H1 (cell line): ENCODE data around the gene CHTF8. TPM values are rescaled to one million over a fixed set of nuclear protein-coding genes. Genes with fewer than 3 reads are reported as not detected.

Experiments used
- ASH2L ChIP-seq: fragments of 200-600, 300-600 bp; sonication (generic); IDR thresholded peaks from one replicate; pipeline ENCODE4 v1.7.1; 2017; ENCODE audit warnings: low read length
- ATF3 ChIP-seq: IDR thresholded peaks from 2 replicates; pipeline ENCODE4 v1.6.1; 2011; ENCODE audit warnings: low read depth, mild to moderate bottlenecking, low read length; ENCODE audit not compliant: insufficient read depth
- BCL11A ChIP-seq, 2 experiments: IDR thresholded peaks; one replicate each; pipeline ENCODE4 v1.6.1; 2011; ENCODE audit warnings: low read depth in 2 of 2, low read length in 2 of 2, mild to moderate bottlenecking in 2 of 2
- BRCA1 ChIP-seq: IDR thresholded peaks from 2 replicates; pipeline ENCODE4 v1.6.1; 2012; ENCODE audit warnings: low read depth, low read length, improper control_type of control experiment
- CEBPB ChIP-seq: IDR thresholded peaks from 2 replicates; pipeline ENCODE4 v1.6.1; 2012; ENCODE audit warnings: low read depth, low read length
- CHD1 ChIP-seq: IDR thresholded peaks from 2 replicates; pipeline ENCODE4 v1.6.1; 2012; ENCODE audit warnings: low read depth, low read length, improper control_type of control experiment
- CHD2 ChIP-seq: IDR thresholded peaks from 2 replicates; pipeline ENCODE4 v1.6.1; 2012; ENCODE audit warnings: low read length, improper control_type of control experiment
- EGR1 ChIP-seq: IDR thresholded peaks from 2 replicates; pipeline ENCODE4 v1.6.1; 2011; ENCODE audit warnings: low read depth, low read length, borderline replicate concordance
- EP300 ChIP-seq, 2 experiments: IDR thresholded peaks; 1 replicate in 1 of 2; 2 replicates in 1 of 2; pipeline ENCODE4 v1.6.1; 2011 to 2012; ENCODE audit warnings: low read depth in 2 of 2, low read length in 2 of 2, mild to moderate bottlenecking in 2 of 2, borderline replicate concordance in 1 of 2, inconsistent platforms in 1 of 2, moderate library complexity in 1 of 2
- FOSL1 ChIP-seq: IDR thresholded peaks from 2 replicates; pipeline ENCODE4 v1.6.1; 2011; ENCODE audit warnings: mild to moderate bottlenecking, low read depth, low read length, moderate library complexity; ENCODE audit not compliant: insufficient read depth
- GABPA ChIP-seq: IDR thresholded peaks from 2 replicates; pipeline ENCODE4 v1.6.1; 2011; ENCODE audit warnings: mild to moderate bottlenecking, low read length, moderate library complexity, borderline replicate concordance; ENCODE audit not compliant: insufficient read depth
- GTF2F1 ChIP-seq: IDR thresholded peaks from 2 replicates; pipeline ENCODE4 v1.6.1; 2012; ENCODE audit warnings: low read depth, low read length, improper control_type of control experiment, borderline replicate concordance
- KDM4A ChIP-seq: IDR thresholded peaks from one replicate; pipeline ENCODE4 v1.7.1; 2012; ENCODE audit warnings: low read depth, mild to moderate bottlenecking, moderate library complexity, low read length, inconsistent platforms; ENCODE audit not compliant: severe bottlenecking
- NANOG ChIP-seq: IDR thresholded peaks from 2 replicates; pipeline ENCODE4 v1.6.1; 2011; ENCODE audit warnings: low read length, low read depth, mild to moderate bottlenecking, inconsistent platforms; ENCODE audit not compliant: insufficient read depth, poor library complexity, severe bottlenecking
- POLR2AphosphoS5 ChIP-seq: IDR thresholded peaks from 2 replicates; pipeline ENCODE4 v1.6.1; 2011; ENCODE audit warnings: low read depth, low read length
- RAD21 ChIP-seq, 2 experiments: IDR thresholded peaks in 1 of 2; conservative IDR thresholded peaks in 1 of 2; 2 replicates each; pipeline ENCODE4 v1.6.1; 2011; ENCODE audit warnings: low read depth in 2 of 2, low read length in 2 of 2, improper control_type of control experiment in 1 of 2, inconsistent platforms in 1 of 2, mild to moderate bottlenecking in 1 of 2, moderate library complexity in 1 of 2
- RBBP5 ChIP-seq: IDR thresholded peaks from 2 replicates; pipeline ENCODE4 v1.7.1; 2012; ENCODE audit warnings: low read depth, mild to moderate bottlenecking, inconsistent platforms, low read length, moderate library complexity, borderline replicate concordance
- RNF2 ChIP-seq: fragments of 200-900, 300-1000 bp; sonication (generic); IDR thresholded peaks from 2 replicates; pipeline ENCODE4 v1.7.1; 2016; ENCODE audit warnings: borderline replicate concordance, low read depth, mild to moderate bottlenecking, antibody characterized with exemption, low read length; ENCODE audit not compliant: poor library complexity, severe bottlenecking; ENCODE audit errors: missing control alignments
- RXRA ChIP-seq: IDR thresholded peaks from 2 replicates; pipeline ENCODE4 v1.6.1; 2011; ENCODE audit warnings: low read depth, mild to moderate bottlenecking, low read length, moderate library complexity; ENCODE audit not compliant: insufficient read depth
- SP1 ChIP-seq: IDR thresholded peaks from 2 replicates; pipeline ENCODE4 v1.6.1; 2011; ENCODE audit warnings: low read depth, low read length
- USF2 ChIP-seq: IDR thresholded peaks from 2 replicates; pipeline ENCODE4 v1.6.1; 2011; ENCODE audit warnings: low read length, improper control_type of control experiment
- polyA plus RNA-seq, 7 experiments: library from polyadenylated mRNA; depleted of rRNA in 3 of 7; stranded (reverse) in 5 of 7; unstranded in 2 of 7; fragments of >200 nt in 5 of 7; fragments of 200-250 nt in 2 of 7; gene quantifications; 1 replicate in 5 of 7; 2 replicates in 1 of 7; 4 replicates in 1 of 7; pipeline versions ENCODE4 v1.2.1 to v1.2.3, GENCODE V29; 2011 to 2013; ENCODE audit warnings: missing spikeins in 2 of 7, mixed read lengths in 2 of 7
- total RNA-seq: library from RNA; stranded (reverse); fragmentation: NEBNext Ultra II Directional; extraction: Animal tissue kit (Norgen Biotek cat#: 25700); gene quantifications from 2 replicates; pipeline ENCODE4 v1.2.1, GENCODE V29; 2021

CHTF8 gene
- total and polyA plus RNA-seq, 2 of the 8 experiments (the other 6 are each of a cell fraction or from before 2014, with no cell fraction given) = 114 to 138 TPM

GRCh38 chr16:69105501-69106361 is 26.7 kb downstream of the CHTF8 start, which contains the start of gene HAS3 (continued):
- TF ChIP-seq EGR1 (no peak), GABPA (no peak), RNF2 (no peak), KDM4A (peak; percentile 59), ASH2L (peak; percentile 22), BCL11A (IDR thresholded peaks at IDR 0.05; ENCODE audit: low read depth in 2 of 2, low read length in 2 of 2) (no peak), CHD2 (no peak), GTF2F1 (no peak), NANOG (peak; percentile 79), SP1 (0 out of 2 replicates have a peak, but pooled peaks have one; percentile 19), FOSL1 (no peak), POLR2AphosphoS5 (peak; percentile 57), ATF3 (no peak), CHD1 (no peak), BRCA1 (no peak), RAD21 (IDR thresholded peaks at IDR 0.05 in 1 of 2, conservative IDR thresholded peaks at IDR 0.05 in 1 of 2; ENCODE audit: low read depth in 2 of 2, low read length in 2 of 2) (peak; percentile 65 to 76), CEBPB (no peak), USF2 (no peak), RBBP5 (no peak), EP300 (IDR thresholded peaks at IDR 0.05; ENCODE audit: borderline replicate concordance in 1 of 2, low read depth in 2 of 2, low read length in 2 of 2) (no peak), RXRA (no peak)
